Measurements from ENCODE around the gene GTF2A1. TPM values are rescaled to one million over a fixed set of nuclear protein-coding genes. Genes with fewer than 3 reads are reported as not detected.

Gene GTF2A1
- total and polyA plus RNA-seq, 2 donors (not counting 3 experiments of a cell fraction or from before 2014, with no cell fraction given) = 11.1 to 33.4 TPM

- H3K4me2 ChIP-seq (ENCODE audit: insufficient read depth, low read length) = peak overlapping the region; percentile 4
- no peaks in the 10 kb centered on the region for H3K27me3 ChIP-seq (ENCODE audit: control insufficient read depth in 2 of 2, insufficient read depth in 2 of 2, low read length in 2 of 2)
- intact Hi-C loops (cut with micrococcal nuclease) (no loop called here), dilution Hi-C loops (cut with MboI; ENCODE audit: extremely low pct_ligation_motif_present, low sequenced_read_pairs) (no loop called here)
- H3K4me1 ChIP-seq (ENCODE audit: control insufficient read depth, extremely low read depth, insufficient read depth, low read length) = no peaks in the 10 kb centered on the region
- BruUV-seq (replicated peaks) = no TSS peak
- H3K9me1 ChIP-seq (replicated peaks; ENCODE audit: control insufficient read depth, extremely low read depth, insufficient read depth, low read length) = no peaks in the 10 kb centered on the region
- no peaks in the 10 kb centered on the region for H3K36me3 ChIP-seq (ENCODE audit: control insufficient read depth in 2 of 2, extremely low read depth in 1 of 2, insufficient read depth in 2 of 2, low read length in 2 of 2)
- POLR2A ChIA-PET = interaction anchor here (2.5 kb wide), 1 partner anchor 42 kb away, joined by 8 read pairs; no protein-coding TSS in a partner anchor
- no peaks in the 10 kb centered on the region for H4K20me1 ChIP-seq (replicated peaks; ENCODE audit: control insufficient read depth, extremely low read depth, insufficient read depth, low read length)
- no peaks in the 10 kb centered on the region for H3K79me2 ChIP-seq (ENCODE audit: control insufficient read depth, insufficient read depth, low read length)
- H3K9me3 ChIP-seq (replicated peaks; ENCODE audit: control insufficient read depth, insufficient read depth, low read length) = no peaks in the 10 kb centered on the region
- peak; percentile 18 for DNase-seq (ENCODE audit: low read depth, low spot score)
- no peak for FAIRE-seq
- H3K9ac ChIP-seq (replicated peaks; ENCODE audit: extremely low read depth, insufficient read depth, low read length) = no peak overlapping the region
- no peak overlapping the region for H3K27ac ChIP-seq (ENCODE audit: insufficient read depth, low read depth, low read length)
- H2AFZ ChIP-seq (ENCODE audit: low read depth, low read length) = no peak overlapping the region
- H3K4me3 ChIP-seq (replicated peaks in 1 of 3; ENCODE audit: insufficient read depth in 1 of 3, low read depth in 1 of 3, low read length in 3 of 3) = no peak overlapping the region
- CTCF ChIA-PET = interaction anchor here (1.5 kb wide), 1 partner anchor 19 kb away, joined by 4 read pairs; no protein-coding TSS in a partner anchor
- TF ChIP-seq MAX (IDR thresholded peaks at IDR 0.05; ENCODE audit: insufficient read depth, insufficient read length) (no peak), FOS (IDR thresholded peaks at IDR 0.05; ENCODE audit: borderline replicate concordance, insufficient read depth, low read length) (no peak)
Observed at GRCh38 chr14:81177225-81177624, 43.5 kb downstream of the GTF2A1 start.

- Histone ChIP-seq H4K20me1 (replicated peaks; ENCODE audit: control insufficient read depth, extremely low read depth, insufficient read depth, low read length) (no peaks in the 10 kb centered on the region), H3K9ac (replicated peaks; ENCODE audit: extremely low read depth, insufficient read depth, low read length) (no peak overlapping the region), H2AFZ (ENCODE audit: low read depth, low read length) (no peak overlapping the region), H3K4me1 (ENCODE audit: control insufficient read depth, extremely low read depth, insufficient read depth, low read length) (peaks cover under 1% of the 10 kb centered on the region), H3K27me3 (ENCODE audit: control insufficient read depth in 2 of 2, insufficient read depth in 2 of 2, low read length in 2 of 2) (no peaks in the 10 kb centered on the region), H3K4me2 (ENCODE audit: insufficient read depth, low read length) (no peak overlapping the region), H3K9me1 (replicated peaks; ENCODE audit: control insufficient read depth, extremely low read depth, insufficient read depth, low read length) (no peaks in the 10 kb centered on the region), H3K36me3 (ENCODE audit: control insufficient read depth in 2 of 2, extremely low read depth in 1 of 2, insufficient read depth in 2 of 2, low read length in 2 of 2) (no peaks in the 10 kb centered on the region), H3K79me2 (ENCODE audit: control insufficient read depth, insufficient read depth, low read length) (no peaks in the 10 kb centered on the region), H3K4me3 (replicated peaks in 1 of 3; ENCODE audit: insufficient read depth in 1 of 3, low read depth in 1 of 3, low read length in 3 of 3) (no peak overlapping the region), H3K9me3 (replicated peaks; ENCODE audit: control insufficient read depth, insufficient read depth, low read length) (no peaks in the 10 kb centered on the region), H3K27ac (ENCODE audit: insufficient read depth, low read depth, low read length) (no peak overlapping the region)
- ChIA-PET CTCF (interaction anchor here (1.6 kb wide), 1 partner anchor 93 kb away, joined by 4 read pairs; no protein-coding TSS in a partner anchor), POLR2A (interaction anchor here (2.5 kb wide), 1 partner anchor 43 kb away, joined by 8 read pairs; no protein-coding TSS in a partner anchor)
- no TSS peak for BruUV-seq (replicated peaks)
- dilution Hi-C loops (cut with MboI; ENCODE audit: extremely low pct_ligation_motif_present, low sequenced_read_pairs) (no loop called here), intact Hi-C loops (cut with micrococcal nuclease) (no loop called here)
- TF ChIP-seq EZH2 (IDR thresholded peaks at IDR 0.05; ENCODE audit: borderline replicate concordance, low read depth, low read length, severe bottlenecking) = no peak
- TF ChIP-seq GATA2 (IDR thresholded peaks at IDR 0.05; ENCODE audit: insufficient read depth, insufficient read length, low read depth, low read length) = no peak
- TF ChIP-seq MAX (IDR thresholded peaks at IDR 0.05; ENCODE audit: insufficient read depth, insufficient read length) = no peak
- TF ChIP-seq FOS (IDR thresholded peaks at IDR 0.05; ENCODE audit: borderline replicate concordance, insufficient read depth, low read length) = no peak
- TF ChIP-seq POLR2A (IDR thresholded peaks at IDR 0.05; ENCODE audit: low read depth, low read length) = no peak
- no peak for TF ChIP-seq JUN (IDR thresholded peaks at IDR 0.05; ENCODE audit: borderline replicate concordance, insufficient read depth, insufficient read length, low read depth)
- no peak for TF ChIP-seq CTCF (IDR thresholded peaks at IDR 0.05; ENCODE audit: extremely low read depth in 1 of 2, insufficient read depth in 1 of 2, low read depth in 1 of 2, low read length in 2 of 2)
- TF ChIP-seq POLR2AphosphoS5 (IDR thresholded peaks at IDR 0.05; ENCODE audit: insufficient read depth, low read depth, low read length) = no peak
- TF ChIP-seq MYC (IDR thresholded peaks at IDR 0.05; ENCODE audit: low read depth, low read length) = no peak
- DNase-seq (ENCODE audit: low read depth, low spot score) (no peak), FAIRE-seq (no peak)
Observed at GRCh38 chr14:81176241-81176640, 44.5 kb downstream of the GTF2A1 start.
